ENCODE measurements around the gene ANKS1B.

Gene ANKS1B

DNA sequence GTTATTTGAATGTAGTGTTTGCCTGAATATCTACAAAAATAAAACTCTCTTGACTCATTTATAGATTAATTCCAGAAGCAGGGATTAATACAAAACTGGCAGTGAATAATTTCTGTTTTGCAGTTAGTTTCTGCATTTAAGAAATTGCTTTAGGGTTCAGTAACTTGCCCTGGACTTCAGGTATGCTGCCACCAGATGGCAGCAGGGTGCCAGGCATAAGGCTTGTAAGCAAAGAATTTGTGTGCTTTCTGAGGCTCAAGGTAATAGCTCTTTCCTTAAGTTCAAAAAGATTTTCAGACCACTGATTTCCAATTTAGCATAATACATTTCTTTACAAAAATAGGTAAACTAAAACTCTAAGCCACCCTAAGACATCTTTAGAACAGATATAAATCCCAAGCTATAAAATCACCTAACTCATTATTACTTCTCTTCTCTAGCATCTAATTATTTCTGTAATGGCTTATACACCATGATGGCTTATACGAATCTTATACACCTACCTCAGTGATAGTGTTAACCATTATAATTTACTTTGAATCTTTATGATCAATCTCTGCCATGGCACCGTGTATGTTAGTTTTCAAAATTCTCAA lies 941.3 kb downstream of the ANKS1B start:
- H3K4me3 ChIP-seq (ENCODE audit: low read length, poor library complexity, severe bottlenecking), result no peak overlapping the region
- H3F3A ChIP-seq (ENCODE audit: low read depth), result no peaks in the 10 kb centered on the region
- no peak overlapping the region for H3K9ac ChIP-seq (ENCODE audit: low read depth, low read length, poor library complexity, severe bottlenecking)
- no peaks in the 10 kb centered on the region for H3K9me2 ChIP-seq (replicated peaks; ENCODE audit: low read depth, low read length)
- no peaks in the 10 kb centered on the region for H3K27me3 ChIP-seq (ENCODE audit: insufficient read depth, low read length, poor library complexity, severe bottlenecking)
- H3K36me3 ChIP-seq (ENCODE audit: insufficient read depth, low read length), result no peaks in the 10 kb centered on the region
- H4K20me1 ChIP-seq (ENCODE audit: insufficient read depth, low read length, poor library complexity, severe bottlenecking), result no peaks in the 10 kb centered on the region
- H3K79me2 ChIP-seq (ENCODE audit: insufficient read depth, low read length), result no peaks in the 10 kb centered on the region
- TF ChIP-seq EZH2phosphoT487 (IDR thresholded peaks at IDR 0.05; ENCODE audit: borderline replicate concordance), result no peak
- peak; percentile 96 for TF ChIP-seq CTCF (conservative IDR thresholded peaks at IDR 0.05; ENCODE audit: low read length)
- H2AFZ ChIP-seq (ENCODE audit: low read length), result no peak overlapping the region
- H3K9me3 ChIP-seq (ENCODE audit: insufficient read depth, low read depth, low read length), result no peaks in the 10 kb centered on the region
- no peaks in the 10 kb centered on the region for H3K4me1 ChIP-seq (ENCODE audit: insufficient read depth, low read length, poor library complexity, severe bottlenecking)
- H3K4me2 ChIP-seq (ENCODE audit: low read depth, low read length, poor library complexity, severe bottlenecking), result no peak overlapping the region

GRCh38 chr12:99042226-99042625 lies 942.5 kb downstream of the ANKS1B start:
- no peaks in the 10 kb centered on the region for H3K9me3 ChIP-seq (ENCODE audit: insufficient read depth, low read depth, low read length)
- no peaks in the 10 kb centered on the region for H3K36me3 ChIP-seq (ENCODE audit: insufficient read depth, low read length)
- no peak overlapping the region for H3K4me2 ChIP-seq (ENCODE audit: low read depth, low read length, poor library complexity, severe bottlenecking)
- H3K9me2 ChIP-seq (replicated peaks; ENCODE audit: low read depth, low read length), result no peaks in the 10 kb centered on the region
- H3F3A ChIP-seq (ENCODE audit: low read depth), result no peaks in the 10 kb centered on the region
- H3K9ac ChIP-seq (ENCODE audit: low read depth, low read length, poor library complexity, severe bottlenecking), result no peak overlapping the region
- no peak overlapping the region for H2AFZ ChIP-seq (ENCODE audit: low read length)
- no peaks in the 10 kb centered on the region for H3K27me3 ChIP-seq (ENCODE audit: insufficient read depth, low read length, poor library complexity, severe bottlenecking)
- no peak overlapping the region for H3K4me3 ChIP-seq (ENCODE audit: low read length, poor library complexity, severe bottlenecking)
- no peaks in the 10 kb centered on the region for H3K79me2 ChIP-seq (ENCODE audit: insufficient read depth, low read length)
- no peak for TF ChIP-seq EZH2phosphoT487 (IDR thresholded peaks at IDR 0.05; ENCODE audit: borderline replicate concordance)
- no peak for TF ChIP-seq CTCF (conservative IDR thresholded peaks at IDR 0.05; ENCODE audit: low read length)
- no peaks in the 10 kb centered on the region for H4K20me1 ChIP-seq (ENCODE audit: insufficient read depth, low read length, poor library complexity, severe bottlenecking)
- no peaks in the 10 kb centered on the region for H3K4me1 ChIP-seq (ENCODE audit: insufficient read depth, low read length, poor library complexity, severe bottlenecking)

DNA sequence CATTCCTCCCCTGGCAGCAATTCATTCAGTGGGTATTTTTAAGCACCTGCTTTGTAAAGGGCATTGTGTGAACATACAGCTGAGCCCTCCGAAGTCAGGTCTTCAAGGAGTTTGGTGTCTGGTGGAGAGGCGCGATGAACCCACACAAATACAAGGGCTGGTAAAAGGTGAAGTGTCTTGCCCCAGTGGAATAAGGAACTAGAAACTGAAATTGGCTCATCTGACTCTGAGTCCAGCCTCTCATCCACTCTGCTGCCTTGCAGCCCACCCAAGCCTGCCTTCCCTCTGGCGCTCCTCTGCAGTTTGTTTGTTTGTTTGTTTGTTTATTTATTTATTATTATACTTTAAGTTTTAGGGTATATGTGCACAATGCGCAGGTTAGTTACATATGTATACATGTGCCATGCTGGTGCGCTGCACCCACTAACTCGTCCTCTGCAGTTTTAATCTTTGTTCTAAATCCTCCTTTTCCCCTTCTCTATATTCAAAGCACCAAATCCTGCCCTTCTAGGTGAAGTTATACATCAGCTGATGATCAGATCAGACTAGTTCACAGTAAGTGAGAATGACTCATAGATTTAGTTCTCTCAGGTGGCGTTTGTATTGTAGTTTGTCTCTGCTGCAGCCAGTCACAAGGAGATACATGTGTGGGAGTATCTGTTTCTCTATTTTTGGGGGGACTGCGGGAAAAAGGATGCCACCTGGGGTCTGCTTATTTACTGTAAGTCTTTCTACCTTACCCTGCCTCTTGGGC lies 945.2 kb downstream of the ANKS1B start:
- Histone ChIP-seq H2AFZ (ENCODE audit: low read length) (no peak overlapping the region), H3K9ac (ENCODE audit: low read depth, low read length, poor library complexity, severe bottlenecking) (no peak overlapping the region), H3K4me2 (ENCODE audit: low read depth, low read length, poor library complexity, severe bottlenecking) (no peak overlapping the region), H3K36me3 (ENCODE audit: insufficient read depth, low read length) (no peaks in the 10 kb centered on the region), H3K9me3 (ENCODE audit: insufficient read depth, low read depth, low read length) (no peaks in the 10 kb centered on the region), H3K79me2 (ENCODE audit: insufficient read depth, low read length) (no peaks in the 10 kb centered on the region), H3K9me2 (replicated peaks; ENCODE audit: low read depth, low read length) (no peaks in the 10 kb centered on the region), H4K20me1 (ENCODE audit: insufficient read depth, low read length, poor library complexity, severe bottlenecking) (no peaks in the 10 kb centered on the region), H3K4me3 (ENCODE audit: low read length, poor library complexity, severe bottlenecking) (no peak overlapping the region), H3K4me1 (ENCODE audit: insufficient read depth, low read length, poor library complexity, severe bottlenecking) (no peaks in the 10 kb centered on the region), H3K27me3 (ENCODE audit: insufficient read depth, low read length, poor library complexity, severe bottlenecking) (no peaks in the 10 kb centered on the region), H3F3A (ENCODE audit: low read depth) (no peaks in the 10 kb centered on the region)
- TF ChIP-seq EZH2phosphoT487 (IDR thresholded peaks at IDR 0.05; ENCODE audit: borderline replicate concordance) (no peak), CTCF (conservative IDR thresholded peaks at IDR 0.05; ENCODE audit: low read length) (no peak)
